Chondrocyte (in vitro differentiated cells): ENCODE measurements around the gene TBC1D19. TPM values are rescaled to one million over a fixed set of nuclear protein-coding genes. Genes with fewer than 3 reads are reported as not detected.

Experiments used
- DNase-seq: peaks from one replicate; pipeline ENCODE4 v3.0.0; 2021; ENCODE audit warnings: mixed read lengths, low spot score
- H3K27ac Mint-ChIP-seq: one replicate; pipeline ENCODE4 v1.8.0; 2021; ENCODE audit warnings: mild to moderate bottlenecking, moderate library complexity, mixed read lengths; ENCODE audit not compliant: unreplicated experiment
- H3K27me3 Mint-ChIP-seq: 2 replicates; pipeline ENCODE4 v1.8.0; 2021; ENCODE audit warnings: low read depth, mixed read lengths
- H3K36me3 Mint-ChIP-seq: 2 replicates; pipeline ENCODE4 v1.8.0; 2021; ENCODE audit warnings: low read depth, mixed read lengths
- H3K4me1 Mint-ChIP-seq: 2 replicates; pipeline ENCODE4 v1.8.0; 2021; ENCODE audit warnings: low read depth, mild to moderate bottlenecking, mixed read lengths
- H3K4me3 Mint-ChIP-seq: one replicate; pipeline ENCODE4 v1.8.0; 2021; ENCODE audit warnings: mild to moderate bottlenecking, moderate library complexity, mixed read lengths; ENCODE audit not compliant: unreplicated experiment
- H3K9me3 Mint-ChIP-seq: 2 replicates; pipeline ENCODE4 v1.8.0; 2021; ENCODE audit warnings: low read depth, mixed read lengths
- total RNA-seq: library from RNA; stranded (reverse); gene quantifications from 3 replicates; pipeline ENCODE4 v1.2.1, GENCODE V29; 2021
- TF ChIP-seq, protein P1 (sequence below): fragments of 200-600 bp; sonication (generic); IDR thresholded peaks from 2 replicates; pipeline ENCODE4 v1.5.0; 2021; ENCODE audit warnings: antibody characterized with exemption, mild to moderate bottlenecking, moderate library complexity

TBC1D19 gene
- total RNA-seq, 1 donor from 2014 or later = 12.4 TPM

DNA sequence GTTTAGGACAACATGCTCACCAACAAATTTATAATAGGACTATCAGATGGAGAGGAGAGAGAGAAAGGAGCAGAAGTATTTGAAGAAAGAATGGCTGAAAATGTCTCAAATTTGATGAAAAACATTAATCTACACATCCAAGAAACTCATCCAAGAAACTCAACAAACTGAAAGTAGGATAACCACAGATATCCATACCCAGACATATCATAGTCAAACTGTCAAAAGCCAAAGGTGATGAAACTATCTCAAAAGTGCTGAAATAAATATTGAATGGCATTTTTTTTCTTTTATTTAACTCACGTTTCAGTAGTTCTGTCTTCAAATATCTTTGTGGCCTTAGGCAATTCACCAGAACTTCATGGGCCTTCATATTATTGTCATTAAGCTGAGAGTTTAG lies 116.2 kb downstream of the TBC1D19 start:
- Mint-ChIP-seq H3K9me3 (peaks cover 6% of the 10 kb centered on the region), H3K4me1 (no peaks in the 10 kb centered on the region), H3K4me3 (no peak overlapping the region), H3K27me3 (no peaks in the 10 kb centered on the region), H3K36me3 (peaks cover 7% of the 10 kb centered on the region), H3K27ac (no peak overlapping the region)
- no peak for DNase-seq
- TF ChIP-seq, protein P1, sequence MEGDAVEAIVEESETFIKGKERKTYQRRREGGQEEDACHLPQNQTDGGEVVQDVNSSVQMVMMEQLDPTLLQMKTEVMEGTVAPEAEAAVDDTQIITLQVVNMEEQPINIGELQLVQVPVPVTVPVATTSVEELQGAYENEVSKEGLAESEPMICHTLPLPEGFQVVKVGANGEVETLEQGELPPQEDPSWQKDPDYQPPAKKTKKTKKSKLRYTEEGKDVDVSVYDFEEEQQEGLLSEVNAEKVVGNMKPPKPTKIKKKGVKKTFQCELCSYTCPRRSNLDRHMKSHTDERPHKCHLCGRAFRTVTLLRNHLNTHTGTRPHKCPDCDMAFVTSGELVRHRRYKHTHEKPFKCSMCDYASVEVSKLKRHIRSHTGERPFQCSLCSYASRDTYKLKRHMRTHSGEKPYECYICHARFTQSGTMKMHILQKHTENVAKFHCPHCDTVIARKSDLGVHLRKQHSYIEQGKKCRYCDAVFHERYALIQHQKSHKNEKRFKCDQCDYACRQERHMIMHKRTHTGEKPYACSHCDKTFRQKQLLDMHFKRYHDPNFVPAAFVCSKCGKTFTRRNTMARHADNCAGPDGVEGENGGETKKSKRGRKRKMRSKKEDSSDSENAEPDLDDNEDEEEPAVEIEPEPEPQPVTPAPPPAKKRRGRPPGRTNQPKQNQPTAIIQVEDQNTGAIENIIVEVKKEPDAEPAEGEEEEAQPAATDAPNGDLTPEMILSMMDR = no peak

DNA sequence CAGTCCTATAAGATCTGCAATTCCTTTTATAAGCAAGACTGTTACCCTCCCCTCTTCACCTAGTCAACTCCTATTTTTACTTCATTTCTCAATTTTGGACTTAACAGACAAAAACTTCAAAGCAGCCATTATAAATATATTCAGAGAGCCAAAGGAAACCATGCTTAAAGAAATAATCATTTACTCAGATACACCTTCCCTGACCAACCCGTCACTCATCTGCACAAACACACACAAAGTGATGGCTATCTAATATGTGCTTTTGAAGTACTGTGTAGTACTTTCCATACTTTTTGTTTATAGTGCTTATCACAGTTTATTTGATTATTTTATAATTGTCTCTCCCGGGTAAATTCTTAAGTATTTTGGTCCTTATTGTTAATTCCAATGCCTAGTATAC lies 117.2 kb downstream of the TBC1D19 start:
- Mint-ChIP-seq H3K27me3 (no peaks in the 10 kb centered on the region), H3K4me3 (no peak overlapping the region), H3K9me3 (peaks cover 6% of the 10 kb centered on the region), H3K4me1 (no peaks in the 10 kb centered on the region), H3K27ac (no peak overlapping the region), H3K36me3 (peaks cover 9% of the 10 kb centered on the region)
- no peak for DNase-seq
- TF ChIP-seq, protein P1 = no peak

DNA sequence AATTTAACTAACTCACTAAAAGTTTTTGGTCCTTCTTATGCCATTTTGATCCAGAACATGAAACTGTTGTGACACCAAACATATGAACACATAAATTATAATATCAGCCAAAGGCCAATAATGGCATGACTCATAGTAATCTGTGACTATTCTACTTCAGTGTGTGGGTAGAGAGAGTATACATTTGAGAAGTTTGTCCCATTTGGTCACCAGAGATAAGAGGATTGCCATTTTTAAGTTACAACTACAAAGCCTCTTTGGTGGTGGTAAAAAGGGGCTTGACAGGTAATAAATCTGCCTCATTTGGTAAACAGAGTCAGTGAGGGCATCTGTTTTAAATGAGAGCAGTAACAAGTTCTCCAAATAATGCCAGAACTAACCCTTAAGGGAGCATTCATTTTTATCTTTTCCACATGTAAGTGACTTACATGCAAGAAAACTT lies 117.9 kb downstream of the TBC1D19 start:
- H3K4me1 Mint-ChIP-seq = no peaks in the 10 kb centered on the region
- peaks cover 6% of the 10 kb centered on the region for H3K9me3 Mint-ChIP-seq
- DNase-seq = no peak
- TF ChIP-seq, protein P1 = no peak
- no peaks in the 10 kb centered on the region for H3K27me3 Mint-ChIP-seq
- H3K27ac Mint-ChIP-seq = no peak overlapping the region
- peaks cover 9% of the 10 kb centered on the region for H3K36me3 Mint-ChIP-seq
- H3K4me3 Mint-ChIP-seq = no peak overlapping the region

DNA sequence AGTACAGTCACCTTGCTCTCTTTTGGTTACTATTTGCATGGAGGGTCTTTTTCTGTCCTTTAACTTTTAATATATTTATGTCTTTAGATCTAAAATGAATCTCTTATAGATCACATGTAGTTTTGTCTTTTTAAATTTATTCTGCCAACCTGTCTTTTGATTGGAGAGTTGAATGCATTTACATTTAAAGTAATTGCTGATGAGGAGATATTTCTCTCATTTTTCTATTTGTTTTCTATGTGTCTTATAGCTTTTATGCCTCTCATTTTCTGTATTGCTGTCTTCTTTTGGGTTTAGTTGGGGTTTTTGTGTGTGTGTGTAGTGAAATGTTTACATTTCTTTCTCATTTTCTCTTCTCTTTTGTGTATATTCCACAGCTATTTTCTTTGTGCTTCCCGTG lies 123.5 kb downstream of the TBC1D19 start:
- TF ChIP-seq, protein P1 = no peak
- Mint-ChIP-seq H3K9me3 (peaks cover 6% of the 10 kb centered on the region), H3K27ac (no peak overlapping the region), H3K27me3 (no peaks in the 10 kb centered on the region), H3K4me1 (no peaks in the 10 kb centered on the region), H3K36me3 (peaks cover 20% of the 10 kb centered on the region), H3K4me3 (no peak overlapping the region)
- no peak for DNase-seq

DNA sequence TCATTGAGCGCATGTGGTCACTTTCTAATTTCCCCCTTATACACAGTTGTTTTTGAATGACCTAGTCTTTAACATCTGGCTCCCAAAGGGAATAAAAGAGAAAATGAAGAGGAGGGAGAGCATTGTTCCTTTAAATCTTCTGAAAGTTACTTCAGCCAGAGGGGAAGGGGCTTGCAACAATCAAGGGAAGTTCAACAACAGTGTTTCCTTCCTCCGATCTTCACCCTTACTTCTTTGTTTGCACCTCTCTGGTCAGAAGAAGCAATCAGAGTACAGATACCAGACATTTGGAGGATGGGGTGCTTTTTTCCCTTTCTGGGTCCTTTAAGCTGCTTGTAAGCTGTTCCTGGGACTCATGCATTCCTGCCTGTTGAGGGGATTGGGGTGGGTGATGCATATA lies 125.4 kb downstream of the TBC1D19 start:
- Mint-ChIP-seq H3K36me3 (peaks cover 20% of the 10 kb centered on the region), H3K9me3 (peaks cover 6% of the 10 kb centered on the region), H3K27me3 (no peaks in the 10 kb centered on the region), H3K4me3 (no peak overlapping the region), H3K27ac (no peak overlapping the region), H3K4me1 (no peaks in the 10 kb centered on the region)
- TF ChIP-seq, protein P1 = no peak
- DNase-seq = no peak
